GM19193 (cell line): ENCODE results near the gene ABCC6.

Experiments
- POLR2A ChIP-seq: IDR thresholded peaks from 4 replicates; pipeline ENCODE4 v1.6.1; 2011; ENCODE audit not compliant: insufficient read depth, insufficient read length; ENCODE audit errors: extremely low read depth

The ABCC6 gene

DNA sequence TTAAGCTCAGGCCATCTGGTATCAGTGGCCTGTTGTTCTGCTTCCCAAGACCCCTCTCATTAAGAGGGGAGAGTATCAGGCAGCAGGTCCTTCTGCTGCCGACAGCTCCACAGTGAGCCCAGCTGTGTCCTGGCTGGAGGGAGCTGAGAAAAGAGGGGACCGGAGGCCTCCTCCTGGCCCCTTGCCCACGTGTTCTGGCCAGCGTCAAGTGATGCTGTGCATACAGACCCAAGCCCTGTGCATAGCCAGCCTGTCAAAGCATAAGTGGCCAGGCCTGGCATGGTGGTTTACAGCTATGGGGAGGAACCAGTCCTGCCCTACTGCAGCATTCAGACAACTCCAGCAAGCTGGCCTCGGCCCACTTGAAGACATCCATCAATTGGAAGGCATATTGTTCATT lies 48.0 kb downstream of the ABCC6 start:
- no peak for TF ChIP-seq POLR2A

DNA sequence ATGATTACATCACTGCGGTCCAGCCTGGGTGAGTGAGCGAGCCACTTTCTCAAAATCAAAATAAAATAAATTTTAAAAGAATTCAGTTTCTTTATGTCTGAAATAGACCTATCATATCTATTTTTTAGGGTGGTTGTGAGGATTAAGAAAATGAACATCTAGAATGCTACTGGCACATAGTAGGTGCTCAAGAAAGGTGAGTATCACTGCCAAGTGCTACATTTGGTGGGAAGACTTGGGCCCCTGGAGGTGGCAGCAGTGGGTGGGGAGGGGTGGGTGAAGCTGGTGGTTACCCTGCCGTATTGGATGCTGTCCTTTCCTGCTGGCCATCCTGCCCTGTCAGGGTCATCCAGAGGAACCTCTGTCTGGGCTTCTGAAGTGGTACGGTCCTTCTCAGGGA lies 50.3 kb downstream of the ABCC6 start:
- TF ChIP-seq POLR2A, result no peak

DNA sequence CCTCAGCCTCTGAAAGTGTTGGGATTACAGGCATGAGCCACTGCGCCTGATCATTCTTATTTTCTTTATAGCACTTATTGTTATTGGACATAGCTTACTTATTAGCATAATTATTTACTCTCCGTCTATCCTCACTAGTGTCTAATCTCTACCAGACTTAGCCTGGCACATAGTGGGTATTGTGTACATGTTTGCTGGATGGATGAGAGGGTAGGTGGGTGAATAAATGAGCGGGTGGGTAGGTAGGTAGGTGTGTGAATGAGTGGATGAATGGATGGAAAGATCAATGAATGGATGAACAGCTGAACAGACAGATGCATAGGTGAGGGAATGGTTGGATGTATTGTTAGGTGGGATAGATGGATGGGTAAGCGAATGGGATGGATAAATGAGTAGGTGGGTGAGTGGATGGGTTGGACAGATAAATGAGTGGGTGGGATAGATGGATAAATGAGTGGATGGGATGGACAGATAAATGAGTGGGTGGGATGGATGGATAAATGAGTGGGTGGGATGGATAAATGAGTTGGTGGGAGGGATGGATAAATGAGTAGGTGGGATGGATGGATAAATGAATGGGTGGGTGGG lies 51.9 kb downstream of the ABCC6 start:
- no peak for TF ChIP-seq POLR2A

DNA sequence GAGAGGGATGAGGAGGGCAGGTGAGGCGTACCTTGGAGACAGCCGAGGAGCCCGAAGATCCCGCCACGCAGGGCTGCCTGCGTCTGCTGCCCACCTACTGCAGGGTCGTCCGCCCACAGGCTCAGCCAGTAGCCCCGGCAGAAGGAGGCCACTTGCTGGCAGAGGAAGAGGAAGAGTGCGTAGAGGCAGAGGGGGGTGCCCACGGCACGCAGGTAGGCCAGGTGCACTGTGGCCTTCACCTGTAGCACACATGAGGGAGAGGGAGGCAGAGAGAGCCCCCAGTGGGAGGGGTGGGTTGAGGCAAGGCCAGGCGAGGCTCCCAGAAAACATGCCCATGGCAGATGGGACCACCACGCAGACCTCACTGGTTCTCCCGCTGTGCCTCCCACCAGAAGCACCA lies 53.7 kb downstream of the ABCC6 start:
- no peak for TF ChIP-seq POLR2A

DNA sequence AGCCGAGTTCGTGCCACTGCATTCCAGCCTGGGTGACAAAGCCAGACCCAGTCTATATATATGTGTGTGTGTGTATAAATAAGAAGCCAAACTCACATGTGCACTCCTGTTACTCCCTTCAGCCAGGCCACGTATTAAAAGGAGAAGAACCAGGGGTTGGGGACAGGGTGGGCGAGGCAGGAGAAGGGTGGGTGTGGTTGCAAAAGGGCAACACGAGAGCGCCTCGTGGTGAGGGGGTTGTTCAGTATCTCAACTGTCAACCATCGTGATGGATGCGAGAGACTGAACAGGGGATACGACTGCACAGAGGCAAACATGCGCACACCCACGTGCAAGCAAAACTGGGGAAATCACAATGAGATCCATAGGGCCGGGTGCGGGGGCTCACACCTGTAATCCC lies 54.9 kb downstream of the ABCC6 start:
- no peak for TF ChIP-seq POLR2A

DNA sequence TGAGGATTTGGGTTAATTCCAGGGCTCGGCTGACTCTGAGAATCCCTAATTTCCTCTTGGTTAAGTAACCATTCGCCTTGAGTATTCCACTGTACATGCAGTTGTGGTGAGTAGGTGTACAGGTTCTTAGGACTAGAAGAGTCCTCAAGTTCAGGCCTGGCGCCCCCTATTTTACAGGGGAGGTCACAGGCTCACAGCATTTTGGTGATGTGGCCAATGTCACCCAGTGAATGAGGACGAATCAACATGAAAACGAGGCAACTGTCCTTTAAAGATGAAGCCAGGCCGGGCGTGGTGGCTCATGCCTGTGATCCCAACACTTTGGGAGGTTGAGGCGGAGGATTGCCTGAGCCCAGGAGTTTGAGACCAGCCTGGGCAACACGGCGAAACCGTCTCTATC lies 55.4 kb downstream of the ABCC6 start:
- TF ChIP-seq POLR2A, result no peak

DNA sequence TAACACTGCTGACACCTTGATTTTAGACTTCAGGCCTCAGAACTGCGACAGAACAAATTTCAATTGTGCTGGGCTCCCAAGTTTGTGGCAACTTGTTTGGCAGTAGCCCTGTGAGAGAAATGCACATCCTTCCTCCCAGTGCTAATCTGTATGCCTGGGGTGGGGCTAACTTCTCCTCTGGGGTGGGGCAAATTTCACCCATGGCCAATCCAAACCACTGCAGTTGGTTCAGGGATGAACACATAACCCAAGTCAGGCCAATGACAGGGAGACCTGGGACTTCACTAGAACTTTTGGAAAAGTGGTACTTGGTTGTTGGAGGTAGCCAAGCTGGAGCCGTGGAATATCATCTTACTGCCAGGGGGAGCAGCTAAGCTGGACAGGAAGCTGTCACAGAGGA lies 56.3 kb downstream of the ABCC6 start:
- TF ChIP-seq POLR2A, result no peak

DNA sequence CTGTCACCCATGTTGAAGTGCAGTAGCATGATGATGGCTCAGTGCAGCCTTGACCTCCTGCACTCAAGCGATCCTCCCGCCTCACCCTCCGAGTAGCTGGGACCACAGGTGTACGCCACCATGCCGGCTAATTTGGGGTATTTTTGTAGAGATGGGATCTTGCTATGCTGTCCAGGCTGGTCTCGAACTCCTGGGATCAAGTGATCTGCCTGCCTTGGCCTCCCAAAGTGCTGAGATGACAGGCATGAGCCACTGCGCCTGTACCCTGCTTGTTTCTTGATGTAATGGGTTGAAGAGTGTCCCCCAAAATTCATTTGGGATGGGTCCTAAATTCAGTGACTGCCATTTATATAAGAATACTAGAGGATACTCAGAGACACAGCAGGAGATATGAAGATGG lies 57.2 kb downstream of the ABCC6 start:
- no peak for TF ChIP-seq POLR2A

DNA sequence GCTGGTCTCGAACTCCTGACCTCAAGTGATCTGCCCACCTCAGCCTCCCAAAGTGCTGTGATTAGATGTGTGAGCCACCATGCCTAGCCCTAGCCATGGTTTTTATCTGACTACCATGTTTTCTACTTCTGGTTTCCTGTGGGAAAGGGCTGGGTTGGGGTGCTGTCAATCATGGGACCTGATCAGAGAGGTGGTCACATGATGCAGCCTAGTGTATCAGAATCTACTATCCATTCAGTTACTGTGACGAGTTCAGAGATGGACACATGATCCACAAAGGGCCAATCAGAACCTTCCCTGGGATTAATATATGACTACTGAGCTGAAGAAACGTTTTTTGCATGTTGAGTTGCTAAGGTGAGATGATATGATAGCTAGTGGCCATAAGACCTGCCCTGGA lies 59.1 kb downstream of the ABCC6 start:
- TF ChIP-seq POLR2A, result no peak

DNA sequence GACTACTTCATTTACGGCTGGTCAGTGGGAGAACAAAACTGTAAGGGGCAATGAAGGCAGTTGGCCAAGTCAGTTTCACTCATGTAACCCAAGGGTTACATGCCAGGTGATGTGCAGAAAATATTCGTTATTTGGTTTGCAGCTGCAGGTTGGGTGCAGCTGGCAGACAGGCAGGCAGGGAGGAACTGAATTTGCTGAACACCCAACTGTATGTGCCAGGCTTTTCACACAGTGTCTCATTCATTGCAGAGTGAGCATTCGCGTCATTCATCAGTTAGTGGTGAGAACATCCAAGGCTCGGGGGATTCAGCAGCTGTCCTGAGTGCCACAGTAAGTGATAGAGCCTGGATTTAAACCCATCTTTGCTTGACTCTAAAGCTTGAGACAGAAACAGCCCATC lies 59.7 kb downstream of the ABCC6 start:
- TF ChIP-seq POLR2A, result no peak

DNA sequence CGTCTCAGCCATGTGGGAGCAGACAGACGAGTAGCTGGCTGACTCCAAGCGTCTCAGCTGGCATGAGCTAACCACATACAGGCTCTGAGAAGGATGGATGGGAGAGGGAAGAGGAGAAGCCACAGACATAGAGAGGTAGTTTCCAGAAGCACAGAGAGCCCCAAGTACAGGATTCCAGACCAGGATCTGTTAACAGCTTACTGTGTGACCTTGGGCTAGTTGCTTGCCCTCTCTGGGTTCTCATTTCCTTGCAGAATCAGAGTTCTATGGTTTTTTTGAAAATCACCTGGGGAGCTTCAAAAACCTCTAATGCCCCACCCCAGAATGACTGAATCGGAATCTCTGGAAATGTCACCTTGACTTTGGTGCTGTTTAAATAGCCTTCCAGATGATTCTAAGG lies 60.2 kb downstream of the ABCC6 start:
- TF ChIP-seq POLR2A, result no peak

DNA sequence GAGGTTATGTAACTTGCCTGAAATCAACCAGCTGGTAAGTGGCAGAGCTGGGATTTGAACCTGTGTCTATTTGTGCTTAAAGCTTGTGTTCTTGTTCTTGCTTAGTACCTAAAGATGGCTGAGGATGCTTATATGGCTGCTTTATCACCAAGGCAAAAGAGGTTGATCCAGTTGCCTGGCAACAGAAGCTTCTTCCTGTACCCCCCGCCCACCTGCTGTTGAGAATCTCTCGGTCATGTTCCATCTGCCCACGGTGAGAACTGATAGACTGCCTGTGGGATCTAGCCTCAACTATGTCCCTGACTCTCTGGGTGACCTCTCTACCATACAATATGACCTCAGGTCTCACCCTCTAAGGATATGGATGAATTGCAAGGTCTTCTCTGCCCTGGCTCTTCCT lies 60.7 kb downstream of the ABCC6 start:
- no peak for TF ChIP-seq POLR2A

DNA sequence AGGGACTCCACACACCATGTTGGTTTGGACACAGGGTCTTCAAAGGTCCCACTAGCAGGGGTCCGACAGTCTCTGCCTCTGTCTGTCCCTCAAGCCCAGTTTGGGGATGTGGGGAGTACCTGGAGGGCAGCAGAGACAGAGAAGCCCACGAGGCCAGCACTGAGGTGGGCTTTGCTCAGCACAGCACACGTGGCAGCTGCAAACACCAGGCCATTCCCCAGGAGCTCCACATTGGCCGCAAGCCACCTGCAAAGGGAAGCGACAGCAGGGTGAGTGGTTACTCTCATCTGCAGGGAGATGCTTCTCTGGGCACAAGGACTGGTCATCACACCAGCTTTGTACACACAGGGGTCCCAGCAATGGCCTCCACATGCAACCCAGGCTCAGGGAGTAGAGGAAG lies 62.0 kb downstream of the ABCC6 start:
- TF ChIP-seq POLR2A, result no peak

DNA sequence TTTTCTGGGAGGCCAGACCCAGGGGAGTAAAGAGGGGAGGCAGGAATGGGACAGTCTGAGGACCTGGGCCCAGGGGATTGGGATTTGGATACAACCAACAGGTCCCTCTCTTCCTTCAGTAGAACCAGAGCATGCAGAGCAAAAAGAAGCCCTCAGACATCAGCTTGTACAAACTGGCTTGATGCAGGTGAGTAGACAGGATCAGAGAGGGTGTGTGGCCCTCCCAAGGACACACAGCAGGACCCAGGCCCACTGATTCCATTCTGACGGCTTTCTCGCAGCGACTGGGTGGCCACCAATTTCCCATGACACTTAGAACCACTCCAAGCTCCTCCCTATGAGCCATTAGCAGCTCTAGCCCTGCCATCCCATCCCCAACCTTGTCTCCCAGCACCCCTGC lies 63.6 kb downstream of the ABCC6 start:
- TF ChIP-seq POLR2A, result no peak

DNA sequence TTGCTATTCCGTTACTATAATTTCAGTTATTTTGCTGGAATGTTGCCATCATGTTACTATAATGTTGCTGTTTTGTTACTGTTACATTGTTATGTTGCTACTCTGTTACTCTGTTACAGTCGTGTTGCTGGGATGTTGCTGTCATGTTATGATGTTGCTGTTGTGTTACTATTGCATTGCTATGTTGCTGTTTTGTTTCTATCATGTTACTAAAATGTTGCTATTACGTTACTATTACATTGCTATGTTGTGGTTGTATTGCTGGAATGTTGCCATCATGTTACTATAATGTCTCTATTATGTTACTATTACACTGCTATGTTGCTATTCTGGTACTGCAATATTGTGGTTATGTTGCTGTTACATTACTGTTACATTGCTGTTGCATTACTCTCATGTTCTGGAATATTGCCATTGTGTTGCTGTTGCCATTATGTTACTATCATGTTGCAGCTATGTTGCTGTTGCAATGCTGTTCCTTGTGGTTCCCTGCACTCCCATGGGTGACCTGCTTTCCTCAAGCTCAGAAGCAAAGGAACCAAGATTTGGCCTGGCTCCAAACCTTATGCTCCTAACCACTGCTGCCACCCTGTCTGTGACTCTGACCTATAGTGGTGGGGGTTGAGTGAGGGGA lies 64.4 kb downstream of the ABCC6 start:
- TF ChIP-seq POLR2A, result no peak

DNA sequence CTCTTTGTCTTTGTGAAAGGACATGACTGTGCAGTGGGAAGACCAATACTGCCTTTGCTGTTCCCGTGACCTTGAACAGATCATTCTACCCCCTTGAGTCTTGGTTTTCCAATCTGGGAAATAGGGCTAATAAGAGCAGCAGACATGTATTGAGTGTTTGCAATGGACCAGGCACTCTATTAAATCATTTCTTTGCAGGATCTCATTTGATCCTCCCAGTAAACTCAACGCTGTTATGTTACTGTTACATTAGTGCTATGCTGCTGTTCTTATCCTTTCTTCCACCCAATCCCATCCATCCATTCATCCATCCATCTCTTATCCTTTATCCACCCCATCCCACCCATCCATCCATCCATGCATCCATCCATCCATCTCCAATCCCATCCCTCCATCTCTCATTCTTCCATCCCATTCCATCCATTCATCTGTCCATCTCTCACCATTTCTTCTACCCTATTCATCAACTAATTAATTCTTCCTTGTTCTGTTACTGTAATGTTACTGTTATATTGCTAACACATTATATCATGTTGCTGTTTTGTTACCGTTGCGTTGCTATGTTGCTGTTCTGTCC lies 65.1 kb downstream of the ABCC6 start:
- no peak for TF ChIP-seq POLR2A
